Ovary (tissue), 3 donors: Measurements from ENCODE around the gene SPSB3.

Experiments
- CTCF ChIP-seq, 3 donors: fragments of 450-650 bp in 2 of 3; fragments of 200-600 bp in 1 of 3; IDR thresholded peaks; one replicate each; pipeline versions ENCODE4 v1.5.1 to v1.8.0; 2016 to 2022; ENCODE audit warnings: antibody characterized with exemption in 3 of 3, mild to moderate bottlenecking in 1 of 3
- EP300 ChIP-seq: sonication (generic); formaldehyde crosslinking; IDR thresholded peaks from one replicate; pipeline ENCODE4 v1.6.1; 2017; ENCODE audit warnings: antibody characterized with exemption
- POLR2A ChIP-seq: fragments of 450-650 bp; IDR thresholded peaks from one replicate; pipeline ENCODE4 v1.6.1; 2017; ENCODE audit warnings: antibody characterized with exemption, mild to moderate bottlenecking, moderate library complexity
- donor health status: DM: no; HTN: no; CAD: no.

- no peak for TF ChIP-seq CTCF (IDR thresholded peaks at IDR 0.05)
- TF ChIP-seq EP300: no peak
- no peak for TF ChIP-seq POLR2A
These were observed 25.3 kb upstream of the SPSB3 start for GRCh38 chr16:1807626-1808025.
